ENCODE data around the gene FBXO48. TPM values are rescaled to one million over a fixed set of nuclear protein-coding genes. Genes with fewer than 3 reads are reported as not detected.

Gene FBXO48
- total and polyA plus RNA-seq, 2 of the 4 experiments (the other 2 are of a cell fraction) = 0.18 to 0.43 TPM

DNA sequence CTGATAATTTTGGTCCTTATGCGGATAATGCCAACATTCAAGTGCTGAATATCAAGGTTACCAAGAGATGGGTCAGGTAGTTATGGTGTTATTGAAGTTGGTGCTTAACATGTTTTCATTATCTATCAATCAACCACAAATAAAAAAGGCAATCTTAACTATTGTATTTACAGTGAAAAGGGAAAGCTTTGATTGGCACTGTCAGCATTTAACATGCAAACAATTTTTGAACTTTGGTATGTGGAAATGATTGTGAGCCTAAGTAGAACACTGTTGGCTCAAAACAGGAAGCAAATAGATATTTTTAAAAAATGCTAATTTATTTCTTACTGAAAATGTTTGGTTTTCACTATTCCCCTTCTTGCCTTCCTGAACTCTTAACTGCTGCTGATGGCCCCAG lies 22.2 kb upstream of the FBXO48 start:
- WGBS, 2 experiments (ENCODE audit: extremely low coverage in 2 of 2, insufficient read length in 1 of 2) = no CpG with 5 or more reads among the region's 1 CpG
- Histone ChIP-seq H2AFZ (replicated peaks; ENCODE audit: low read length, poor library complexity) (no peak overlapping the region), H3K27ac (ENCODE audit: insufficient read depth, low read length) (no peak overlapping the region), H3K18ac (ENCODE audit: low read depth, low read length) (no peak overlapping the region), H2AK5ac (ENCODE audit: low read depth, low read length) (no peak overlapping the region), H4K20me1 (ENCODE audit: insufficient read depth, low read length) (no peaks in the 10 kb centered on the region), H2BK20ac (ENCODE audit: low read depth, low read length) (no peak overlapping the region), H2AK9ac (replicated peaks; ENCODE audit: low read depth, low read length, poor library complexity) (no peak overlapping the region), H3K9me1 (ENCODE audit: insufficient read depth, low read length) (no peaks in the 10 kb centered on the region), H3K23ac (ENCODE audit: low read depth, low read length) (no peak overlapping the region), H3K4me1 (ENCODE audit: control insufficient read depth, insufficient read depth, low read length) (0 out of 2 replicates have a peak, but pooled peaks cover 2% of the 10 kb centered on the region), H3K27me3 (ENCODE audit: control insufficient read depth, insufficient read depth, low read length) (no peaks in the 10 kb centered on the region), H3K14ac (replicated peaks; ENCODE audit: low read depth, low read length) (no peak overlapping the region), H4K91ac (ENCODE audit: insufficient read depth, low read depth, low read length) (no peak overlapping the region), H3K9ac (ENCODE audit: low read depth, low read length) (no peak overlapping the region), H3K4ac (ENCODE audit: low read depth, low read length) (no peak overlapping the region), H2BK120ac (ENCODE audit: low read depth, low read length) (no peak overlapping the region), H4K5ac (ENCODE audit: low read depth, low read length) (no peak overlapping the region), H2BK5ac (ENCODE audit: low read depth, low read length, poor library complexity, severe bottlenecking) (no peak overlapping the region), H3K4me3 (ENCODE audit: insufficient read depth, low read depth, low read length) (no peak overlapping the region), H3K9me3 (ENCODE audit: control insufficient read depth, insufficient read depth, low read length) (no peaks in the 10 kb centered on the region), H3K36me3 (ENCODE audit: control insufficient read depth, insufficient read depth, low read length) (no peaks in the 10 kb centered on the region), H3K4me2 (ENCODE audit: low read depth, low read length) (no peak overlapping the region), H3K79me1 (ENCODE audit: low read depth in 1 of 2, low read length in 2 of 2) (no peaks in the 10 kb centered on the region), H2BK15ac (ENCODE audit: low read depth, low read length) (no peak overlapping the region), H3K56ac (ENCODE audit: extremely low read depth, insufficient read depth, low read length) (no peak overlapping the region), H4K8ac (ENCODE audit: low read depth in 2 of 2, low read length in 2 of 2) (no peak overlapping the region)
- dilution Hi-C loops (cut with HindIII; ENCODE audit: low sequenced_read_pairs, unreplicated experiment) = no loop called here
- ATAC-seq (ENCODE audit: low read depth) = no peak
- CTCF ChIA-PET = interaction anchor here (0.7 to 2.3 kb wide), 2 partner anchors 9 to 429 kb away, joined by 4 to 10 read pairs; no protein-coding TSS in a partner anchor
- no TSS peak for BruUV-seq (replicated peaks)
- no peak for DNase-seq
- intact Hi-C loops (cut with micrococcal nuclease) = no loop called here
- in situ Hi-C loops (cut with MboI; ENCODE audit: low sequenced_read_pairs) = loop anchor here (25.0 kb wide), 1 partner anchor 98 kb away; no protein-coding TSS in a partner anchor
- POLR2A ChIA-PET (ENCODE audit: unreplicated experiment) = no interaction called here
- TF ChIP-seq CHD1 (IDR thresholded peaks at IDR 0.05; ENCODE audit: low read depth, low read length) = no peak
- no peak for TF ChIP-seq SMC3 (IDR thresholded peaks at IDR 0.05; ENCODE audit: low read depth, low read length)
- TF ChIP-seq CEBPB (IDR thresholded peaks at IDR 0.05; ENCODE audit: low read depth, low read length) = no peak
- no peak for TF ChIP-seq FOS (IDR thresholded peaks at IDR 0.05; ENCODE audit: low read depth, low read length)
- no peak for TF ChIP-seq BHLHE40 (IDR thresholded peaks at IDR 0.05; ENCODE audit: low read depth, low read length)
- no peak for TF ChIP-seq RCOR1 (IDR thresholded peaks at IDR 0.05; ENCODE audit: insufficient replicate concordance, low read length)

Data from IMR-90 (cell line).